HepG2 (cell line): ENCODE data around the gene CA7. TPM values are rescaled to one million over a fixed set of nuclear protein-coding genes. Genes with fewer than 3 reads are reported as not detected.
A peak's percentile ranks its signal among the peaks of the same experiment; 100 is the strongest.

Experiments
- ESRRA ChIP-seq: sonication (generic); formaldehyde crosslinking; IDR thresholded peaks from 2 replicates; pipeline ENCODE4 v1.5.1; 2020; ENCODE audit warnings: mild to moderate bottlenecking, low read depth, missing genetic modification reagents
- HMG20B ChIP-seq: conservative IDR thresholded peaks from 2 replicates; pipeline ENCODE4 v1.6.1; 2016; ENCODE audit warnings: missing genetic modification reagents, missing compliant biosample characterization
- SP2 ChIP-seq: sonication (generic); formaldehyde crosslinking; IDR thresholded peaks from 2 replicates; pipeline ENCODE4 v1.5.1; 2020; ENCODE audit warnings: mild to moderate bottlenecking, missing genetic modification reagents
- SP4 ChIP-seq: sonication (generic); formaldehyde crosslinking; IDR thresholded peaks from 2 replicates; pipeline ENCODE4 v1.8.1; 2023; ENCODE audit warnings: mild to moderate bottlenecking, missing genetic modification reagents
- SRSF9 ChIP-seq: fragments of 200-400 bp; formaldehyde crosslinking; IDR thresholded peaks from 2 replicates; pipeline ENCODE4 v1.6.1; 2018; ENCODE audit warnings: borderline replicate concordance, mild to moderate bottlenecking, low read depth, low read length; ENCODE audit not compliant: insufficient read depth, poor library complexity, severe bottlenecking
- THAP11 ChIP-seq: IDR thresholded peaks from 2 replicates; pipeline ENCODE4 v1.6.1; 2016; ENCODE audit warnings: missing biosample characterization, missing genetic modification reagents
- ZFY ChIP-seq: sonication (generic); formaldehyde crosslinking; IDR thresholded peaks from 2 replicates; pipeline ENCODE4 v1.4.0; 2020; ENCODE audit warnings: missing genetic modification reagents
- ZNF644 ChIP-seq: IDR thresholded peaks from 2 replicates; pipeline ENCODE4 v1.6.1; 2016; ENCODE audit warnings: low read depth
- ZNF768 ChIP-seq: sonication (generic); formaldehyde crosslinking; IDR thresholded peaks from 2 replicates; pipeline ENCODE4 v1.4.0; 2020; ENCODE audit warnings: missing genetic modification reagents
- ZNF883 ChIP-seq: sonication (generic); formaldehyde crosslinking; IDR thresholded peaks from 2 replicates; pipeline ENCODE4 v1.5.1; 2020; ENCODE audit warnings: mild to moderate bottlenecking, missing genetic modification reagents; ENCODE audit errors: not compliant biosample characterization
- ZNF891 ChIP-seq: sonication (generic); formaldehyde crosslinking; IDR thresholded peaks from 2 replicates; pipeline ENCODE4 v1.5.0; 2020; ENCODE audit warnings: mild to moderate bottlenecking, missing genetic modification reagents
- polyA plus RNA-seq, 8 experiments: library from polyadenylated mRNA; depleted of rRNA in 3 of 8; stranded (reverse) in 7 of 8; unstranded in 1 of 8; fragments of >200 nt; fragmentation: Illumina TruSeq in 4 of 8; extraction: Trizol in 4 of 8; gene quantifications; 2 replicates each; pipeline versions ENCODE4 v1.2.1 to v1.2.3, GENCODE V29; 2011 to 2016; ENCODE audit warnings: low read depth in 4 of 8, missing spikeins in 1 of 8, mixed read lengths in 1 of 8; ENCODE audit not compliant: insufficient read depth in 1 of 8
- total RNA-seq, 5 experiments: library from RNA; depleted of rRNA; stranded (reverse); fragments of >200 nt; fragmentation: Illumina TruSeq; extraction: Trizol; gene quantifications; 2 replicates each; pipeline ENCODE4 v1.2.3, GENCODE V29; 2016; ENCODE audit warnings: low read depth in 1 of 5
- TF ChIP-seq, protein P1 (sequence below): IDR thresholded peaks from 2 replicates; pipeline ENCODE4 v1.6.1; 2016; ENCODE audit warnings: mild to moderate bottlenecking
- TF ChIP-seq, protein P2 (sequence below): IDR thresholded peaks from 2 replicates; pipeline ENCODE4 v1.6.1; 2016; ENCODE audit warnings: mild to moderate bottlenecking, missing biosample characterization, missing genetic modification reagents
- TF ChIP-seq, protein P3 (sequence below): sonication (generic); formaldehyde crosslinking; IDR thresholded peaks from 2 replicates; pipeline ENCODE4 v1.8.0; 2022; ENCODE audit warnings: low read depth, missing genetic modification reagents
- TF ChIP-seq, protein P4 (sequence below): sonication (generic); formaldehyde crosslinking; IDR thresholded peaks from 2 replicates; pipeline ENCODE4 v1.5.1; 2020; ENCODE audit warnings: mild to moderate bottlenecking, missing genetic modification reagents
- TF ChIP-seq, protein P5 (sequence below): sonication (generic); formaldehyde crosslinking; IDR thresholded peaks from 2 replicates; pipeline ENCODE4 v1.5.0; 2020; ENCODE audit warnings: mild to moderate bottlenecking, missing genetic modification reagents
- TF ChIP-seq, protein P6 (sequence below): sonication (generic); formaldehyde crosslinking; conservative IDR thresholded peaks from 2 replicates; pipeline ENCODE4 v1.4.0; 2020; ENCODE audit warnings: missing genetic modification reagents
- TF ChIP-seq, protein P7 (sequence below): sonication (generic); formaldehyde crosslinking; IDR thresholded peaks from 2 replicates; pipeline ENCODE4 v1.8.1; 2023; ENCODE audit warnings: missing genetic modification reagents, inconsistent platforms, borderline replicate concordance

Gene CA7
- total and polyA plus RNA-seq, 2 of the 13 experiments (the other 11 are each of a cell fraction or from before 2014, with no cell fraction given): not detected

DNA sequence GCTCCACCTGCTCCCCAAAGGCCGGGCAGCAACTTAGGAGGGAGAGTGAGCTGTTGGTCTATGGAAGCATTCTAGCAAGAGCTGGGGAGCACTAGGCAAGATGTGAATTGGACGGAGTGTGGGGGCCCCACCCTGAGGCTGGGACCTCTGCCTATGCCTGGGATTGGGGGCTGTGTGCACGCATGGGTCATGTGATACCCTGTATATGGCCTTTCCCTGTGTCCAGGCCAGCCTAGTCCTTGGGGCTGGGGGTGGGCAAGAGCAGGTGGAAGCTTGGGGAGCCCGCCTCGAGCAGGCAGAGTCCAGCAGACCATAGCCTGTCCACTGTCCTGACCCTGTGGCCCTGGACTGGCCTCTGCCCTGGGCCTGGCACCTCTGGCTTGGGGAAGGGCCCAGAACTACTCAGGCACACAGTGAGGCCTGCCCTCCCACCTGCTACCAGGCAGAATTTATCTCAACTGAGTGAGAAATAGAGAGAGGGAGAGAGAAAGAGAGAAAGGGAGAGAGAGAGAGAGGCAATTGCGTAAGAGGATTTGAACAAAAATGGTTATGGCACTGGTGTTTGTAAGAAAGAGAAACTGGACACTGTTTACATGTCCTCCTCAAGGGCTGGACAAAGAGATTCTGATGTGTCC, 55.2 kb downstream of the CA7 start (continued):
- TF ChIP-seq HMG20B (CRISPR knock-in tag) (0 out of 2 replicates have a peak, but pooled peaks have one; percentile 17), SP2 (no peak), ZNF644 (CRISPR knock-in tag) (peak; percentile 55; the same call in 1 of the 2 replicates), SP4 (peak; percentile 42; the same call in 1 of the 2 replicates), ESRRA (no peak), ZNF768 (CRISPR knock-in tag) (peak; percentile 36; the same call in 1 of the 2 replicates), SRSF9 (no peak), ZFY (peak; percentile 55), THAP11 (CRISPR knock-in tag) (peak; percentile 14; the same call in 1 of the 2 replicates), ZNF891 (CRISPR knock-in tag) (0 out of 2 replicates have a peak, but pooled peaks have one; percentile 51), ZNF883 (CRISPR knock-in tag) (peak; percentile 62)
- TF ChIP-seq, protein P1, sequence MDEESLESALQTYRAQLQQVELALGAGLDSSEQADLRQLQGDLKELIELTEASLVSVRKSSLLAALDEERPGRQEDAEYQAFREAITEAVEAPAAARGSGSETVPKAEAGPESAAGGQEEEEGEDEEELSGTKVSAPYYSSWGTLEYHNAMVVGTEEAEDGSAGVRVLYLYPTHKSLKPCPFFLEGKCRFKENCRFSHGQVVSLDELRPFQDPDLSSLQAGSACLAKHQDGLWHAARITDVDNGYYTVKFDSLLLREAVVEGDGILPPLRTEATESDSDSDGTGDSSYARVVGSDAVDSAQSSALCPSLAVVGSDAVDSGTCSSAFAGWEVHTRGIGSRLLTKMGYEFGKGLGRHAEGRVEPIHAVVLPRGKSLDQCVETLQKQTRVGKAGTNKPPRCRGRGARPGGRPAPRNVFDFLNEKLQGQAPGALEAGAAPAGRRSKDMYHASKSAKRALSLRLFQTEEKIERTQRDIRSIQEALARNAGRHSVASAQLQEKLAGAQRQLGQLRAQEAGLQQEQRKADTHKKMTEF: peak; percentile 59
- TF ChIP-seq, protein P2, sequence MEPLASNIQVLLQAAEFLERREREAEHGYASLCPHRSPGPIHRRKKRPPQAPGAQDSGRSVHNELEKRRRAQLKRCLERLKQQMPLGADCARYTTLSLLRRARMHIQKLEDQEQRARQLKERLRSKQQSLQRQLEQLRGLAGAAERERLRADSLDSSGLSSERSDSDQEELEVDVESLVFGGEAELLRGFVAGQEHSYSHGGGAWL (CRISPR knock-in tag): no peak
- TF ChIP-seq, protein P3, sequence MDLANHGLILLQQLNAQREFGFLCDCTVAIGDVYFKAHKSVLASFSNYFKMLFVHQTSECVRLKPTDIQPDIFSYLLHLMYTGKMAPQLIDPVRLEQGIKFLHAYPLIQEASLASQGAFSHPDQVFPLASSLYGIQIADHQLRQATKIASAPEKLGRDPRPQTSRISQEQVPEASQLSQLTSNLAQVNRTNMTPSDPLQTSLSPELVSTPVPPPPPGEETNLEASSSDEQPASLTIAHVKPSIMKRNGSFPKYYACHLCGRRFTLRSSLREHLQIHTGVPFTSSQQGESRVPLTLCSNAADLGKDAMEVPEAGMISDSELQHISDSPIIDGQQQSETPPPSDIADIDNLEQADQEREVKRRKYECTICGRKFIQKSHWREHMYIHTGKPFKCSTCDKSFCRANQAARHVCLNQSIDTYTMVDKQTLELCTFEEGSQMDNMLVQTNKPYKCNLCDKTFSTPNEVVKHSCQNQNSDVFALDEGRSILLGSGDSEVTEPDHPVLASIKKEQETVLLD (CRISPR knock-in tag): no peak
- TF ChIP-seq, protein P4, sequence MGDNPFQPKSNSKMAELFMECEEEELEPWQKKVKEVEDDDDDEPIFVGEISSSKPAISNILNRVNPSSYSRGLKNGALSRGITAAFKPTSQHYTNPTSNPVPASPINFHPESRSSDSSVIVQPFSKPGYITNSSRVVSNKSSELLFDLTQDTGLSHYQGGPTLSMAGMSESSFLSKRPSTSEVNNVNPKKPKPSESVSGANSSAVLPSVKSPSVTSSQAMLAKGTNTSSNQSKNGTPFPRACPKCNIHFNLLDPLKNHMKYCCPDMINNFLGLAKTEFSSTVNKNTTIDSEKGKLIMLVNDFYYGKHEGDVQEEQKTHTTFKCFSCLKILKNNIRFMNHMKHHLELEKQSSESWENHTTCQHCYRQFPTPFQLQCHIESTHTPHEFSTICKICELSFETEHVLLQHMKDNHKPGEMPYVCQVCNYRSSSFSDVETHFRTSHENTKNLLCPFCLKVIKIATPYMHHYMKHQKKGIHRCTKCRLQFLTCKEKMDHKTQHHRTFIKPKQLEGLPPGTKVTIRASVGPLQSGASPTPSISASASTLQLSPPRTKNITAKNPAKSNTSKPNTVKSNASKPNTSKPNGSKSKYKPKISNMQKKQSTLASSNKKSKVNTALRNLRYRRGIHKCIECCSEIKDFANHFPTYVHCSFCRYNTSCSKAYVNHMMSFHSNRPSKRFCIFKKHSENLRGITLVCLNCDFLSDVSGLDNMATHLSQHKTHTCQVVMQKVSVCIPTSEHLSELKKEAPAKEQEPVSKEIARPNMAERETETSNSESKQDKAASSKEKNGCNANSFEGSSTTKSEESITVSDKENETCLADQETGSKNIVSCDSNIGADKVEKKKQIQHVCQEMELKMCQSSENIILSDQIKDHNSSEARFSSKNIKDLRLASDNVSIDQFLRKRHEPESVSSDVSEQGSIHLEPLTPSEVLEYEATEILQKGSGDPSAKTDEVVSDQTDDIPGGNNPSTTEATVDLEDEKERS: peak; percentile 50; the same call in 1 of the 2 replicates
- TF ChIP-seq, protein P5, sequence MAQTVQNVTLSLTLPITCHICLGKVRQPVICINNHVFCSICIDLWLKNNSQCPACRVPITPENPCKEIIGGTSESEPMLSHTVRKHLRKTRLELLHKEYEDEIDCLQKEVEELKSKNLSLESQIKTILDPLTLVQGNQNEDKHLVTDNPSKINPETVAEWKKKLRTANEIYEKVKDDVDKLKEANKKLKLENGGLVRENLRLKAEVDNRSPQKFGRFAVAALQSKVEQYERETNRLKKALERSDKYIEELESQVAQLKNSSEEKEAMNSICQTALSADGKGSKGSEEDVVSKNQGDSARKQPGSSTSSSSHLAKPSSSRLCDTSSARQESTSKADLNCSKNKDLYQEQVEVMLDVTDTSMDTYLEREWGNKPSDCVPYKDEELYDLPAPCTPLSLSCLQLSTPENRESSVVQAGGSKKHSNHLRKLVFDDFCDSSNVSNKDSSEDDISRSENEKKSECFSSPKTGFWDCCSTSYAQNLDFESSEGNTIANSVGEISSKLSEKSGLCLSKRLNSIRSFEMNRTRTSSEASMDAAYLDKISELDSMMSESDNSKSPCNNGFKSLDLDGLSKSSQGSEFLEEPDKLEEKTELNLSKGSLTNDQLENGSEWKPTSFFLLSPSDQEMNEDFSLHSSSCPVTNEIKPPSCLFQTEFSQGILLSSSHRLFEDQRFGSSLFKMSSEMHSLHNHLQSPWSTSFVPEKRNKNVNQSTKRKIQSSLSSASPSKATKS (CRISPR knock-in tag): 0 out of 2 replicates have a peak, but pooled peaks have one; percentile 64
- TF ChIP-seq, protein P6, sequence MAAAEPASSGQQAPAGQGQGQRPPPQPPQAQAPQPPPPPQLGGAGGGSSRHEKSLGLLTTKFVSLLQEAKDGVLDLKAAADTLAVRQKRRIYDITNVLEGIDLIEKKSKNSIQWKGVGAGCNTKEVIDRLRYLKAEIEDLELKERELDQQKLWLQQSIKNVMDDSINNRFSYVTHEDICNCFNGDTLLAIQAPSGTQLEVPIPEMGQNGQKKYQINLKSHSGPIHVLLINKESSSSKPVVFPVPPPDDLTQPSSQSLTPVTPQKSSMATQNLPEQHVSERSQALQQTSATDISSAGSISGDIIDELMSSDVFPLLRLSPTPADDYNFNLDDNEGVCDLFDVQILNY (CRISPR knock-in tag): no peak
- TF ChIP-seq, protein P7, sequence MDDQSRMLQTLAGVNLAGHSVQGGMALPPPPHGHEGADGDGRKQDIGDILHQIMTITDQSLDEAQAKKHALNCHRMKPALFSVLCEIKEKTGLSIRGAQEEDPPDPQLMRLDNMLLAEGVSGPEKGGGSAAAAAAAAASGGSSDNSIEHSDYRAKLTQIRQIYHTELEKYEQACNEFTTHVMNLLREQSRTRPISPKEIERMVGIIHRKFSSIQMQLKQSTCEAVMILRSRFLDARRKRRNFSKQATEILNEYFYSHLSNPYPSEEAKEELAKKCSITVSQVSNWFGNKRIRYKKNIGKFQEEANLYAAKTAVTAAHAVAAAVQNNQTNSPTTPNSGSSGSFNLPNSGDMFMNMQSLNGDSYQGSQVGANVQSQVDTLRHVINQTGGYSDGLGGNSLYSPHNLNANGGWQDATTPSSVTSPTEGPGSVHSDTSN (CRISPR knock-in tag): no peak
